ENCODE data around the gene CDY1.
"Not testable (repeated sequence)": the region's sequence is repeated elsewhere in the genome, so short reads cannot be mapped to it uniquely, and the experiment has no call there.

CDY1 gene, protein sequence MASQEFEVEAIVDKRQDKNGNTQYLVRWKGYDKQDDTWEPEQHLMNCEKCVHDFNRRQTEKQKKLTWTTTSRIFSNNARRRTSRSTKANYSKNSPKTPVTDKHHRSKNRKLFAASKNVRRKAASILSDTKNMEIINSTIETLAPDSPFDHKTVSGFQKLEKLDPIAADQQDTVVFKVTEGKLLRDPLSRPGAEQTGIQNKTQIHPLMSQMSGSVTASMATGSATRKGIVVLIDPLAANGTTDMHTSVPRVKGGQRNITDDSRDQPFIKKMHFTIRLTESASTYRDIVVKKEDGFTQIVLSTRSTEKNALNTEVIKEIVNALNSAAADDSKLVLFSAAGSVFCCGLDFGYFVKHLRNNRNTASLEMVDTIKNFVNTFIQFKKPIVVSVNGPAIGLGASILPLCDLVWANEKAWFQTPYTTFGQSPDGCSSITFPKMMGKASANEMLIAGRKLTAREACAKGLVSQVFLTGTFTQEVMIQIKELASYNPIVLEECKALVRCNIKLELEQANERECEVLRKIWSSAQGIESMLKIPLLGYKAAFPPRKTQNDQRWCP

DNA sequence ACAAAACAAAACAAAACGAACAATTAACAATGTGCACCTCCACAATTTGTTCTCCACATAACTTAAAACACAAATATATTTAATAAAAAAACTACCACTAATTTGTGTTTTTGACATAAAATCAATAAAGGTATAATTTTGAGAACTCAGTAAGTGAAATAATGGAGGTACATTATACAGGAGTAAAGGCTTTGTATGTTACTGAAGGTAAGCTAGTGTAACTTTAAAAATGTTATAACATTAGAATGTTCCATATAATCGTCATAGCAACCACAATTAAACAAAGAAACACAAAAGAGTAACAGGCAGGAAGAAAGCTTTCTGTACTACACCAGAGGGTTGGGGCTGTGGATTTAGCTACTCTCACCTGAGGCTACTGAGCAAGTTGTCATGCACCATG is at the start of gene CDY1:
Gene CDY1, plus strand, starts transcription at position 301 of the 400 bp plus-strand sequence. CDS start 326 bp downstream, outside the sequence.
- not testable (repeated sequence) for DNase-seq

DNA sequence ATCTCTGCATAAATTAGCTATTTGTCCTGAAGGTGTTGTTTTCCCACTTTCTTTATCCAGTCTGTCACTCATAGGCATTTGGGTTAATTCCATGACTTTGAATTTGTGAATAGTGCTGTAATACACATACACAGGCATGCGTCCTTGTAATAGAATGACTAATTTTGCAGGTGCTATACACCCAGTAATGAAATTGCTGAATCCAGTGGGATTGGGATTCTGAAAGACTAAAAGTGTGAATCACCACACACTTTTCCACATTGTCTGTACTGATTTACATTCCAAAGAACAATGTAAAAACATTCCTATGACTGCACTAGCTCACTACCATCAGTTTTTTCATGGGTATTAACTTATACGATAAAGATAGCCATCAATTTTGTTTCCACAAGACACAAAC is 28.6 kb upstream of the CDY1 start:
- not testable (repeated sequence) for DNase-seq

DNA sequence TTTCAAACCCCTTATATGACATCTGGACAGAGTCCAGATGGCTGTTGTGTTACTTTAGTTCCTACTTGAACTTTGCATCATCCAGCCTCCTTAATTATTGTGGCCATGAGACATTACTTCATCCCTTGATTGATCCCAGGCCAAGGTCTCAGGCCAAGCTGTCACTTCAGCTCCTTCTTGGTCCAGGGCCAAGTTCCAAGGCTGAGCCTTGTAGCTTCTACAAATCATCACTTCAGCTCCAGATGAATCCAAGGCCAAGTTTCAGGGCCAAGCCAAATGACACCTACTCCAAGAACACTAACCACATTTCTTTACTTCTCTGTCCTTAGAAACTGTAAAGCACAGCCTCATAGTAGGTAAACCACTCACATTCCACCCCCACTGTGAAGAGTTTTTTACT is 1.7 kb upstream of the CDY1 start:
- not testable (repeated sequence) for DNase-seq

DNA sequence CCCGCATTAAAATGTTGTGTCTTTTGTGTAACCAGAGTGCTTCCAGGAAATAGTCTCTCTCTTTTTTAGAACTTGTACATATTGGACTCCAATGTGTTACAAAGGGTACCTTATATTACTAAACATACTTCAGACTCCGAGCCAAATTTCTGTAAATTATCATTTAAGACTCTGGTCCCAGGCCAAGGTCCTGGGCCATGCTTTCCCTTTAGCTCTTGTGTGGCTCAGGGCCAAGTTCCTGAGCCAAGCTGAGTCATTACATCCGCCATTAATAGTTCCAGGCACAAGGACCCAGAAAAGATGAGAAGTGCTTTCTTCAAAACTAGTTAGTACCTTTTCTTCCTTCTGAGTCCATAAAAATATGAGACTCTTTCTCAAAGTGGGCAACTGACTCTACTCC is 4.6 kb downstream of the CDY1 start:
- not testable (repeated sequence) for DNase-seq

DNA sequence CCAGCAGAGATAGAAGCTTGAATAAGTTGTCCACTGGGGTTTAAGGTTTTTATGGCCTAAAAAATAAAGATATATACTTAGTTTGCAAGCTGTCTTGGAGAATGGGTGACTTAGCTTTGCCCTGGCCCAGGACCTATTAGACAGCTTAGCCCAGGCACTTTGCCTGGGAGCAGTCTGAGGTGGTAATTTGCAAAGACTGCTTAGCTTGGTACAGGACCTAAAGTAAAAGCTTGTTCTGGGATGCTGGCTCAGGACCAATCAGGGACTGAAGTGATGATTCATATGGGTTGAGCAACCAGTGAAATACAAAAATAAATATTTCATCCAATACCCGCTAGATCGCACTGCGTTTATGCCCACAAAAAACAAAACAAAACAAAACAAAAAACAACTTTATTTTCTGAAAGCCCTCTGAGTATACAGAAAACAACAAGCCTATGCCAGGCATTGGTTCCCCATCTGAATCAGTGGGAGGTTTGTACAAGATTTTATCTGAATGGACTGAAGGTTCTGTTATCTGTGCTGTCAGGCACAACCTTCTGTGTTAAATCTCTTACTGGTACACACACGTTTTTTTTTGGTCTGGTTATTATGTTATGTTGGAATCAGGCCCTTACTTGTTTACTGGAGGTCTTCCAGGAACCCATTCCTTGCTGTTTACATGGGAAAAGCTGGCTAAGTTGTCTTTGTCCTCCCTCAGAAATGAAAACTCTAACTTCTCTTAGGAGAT is 8.6 kb downstream of the CDY1 start:
- not testable (repeated sequence) for DNase-seq

DNA sequence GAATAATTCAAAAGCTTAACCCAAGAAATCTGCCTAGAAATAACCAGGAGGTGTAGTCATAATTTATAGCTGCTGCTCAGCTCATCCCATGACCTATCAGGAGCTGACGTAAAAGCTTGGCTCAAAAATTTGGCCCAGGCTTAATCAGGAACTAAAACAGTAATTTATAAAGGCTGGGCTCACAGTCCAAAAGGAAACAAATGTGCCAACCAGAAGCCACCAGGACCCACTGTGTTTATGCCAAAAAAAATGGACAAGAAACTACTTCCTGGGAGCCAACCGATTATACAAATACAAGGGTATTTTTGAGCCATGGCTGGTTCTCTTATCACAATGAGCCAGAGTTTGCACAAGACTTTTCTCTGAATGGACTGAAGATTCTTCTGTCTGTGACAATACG is 17.9 kb downstream of the CDY1 start:
- not testable (repeated sequence) for DNase-seq

DNA sequence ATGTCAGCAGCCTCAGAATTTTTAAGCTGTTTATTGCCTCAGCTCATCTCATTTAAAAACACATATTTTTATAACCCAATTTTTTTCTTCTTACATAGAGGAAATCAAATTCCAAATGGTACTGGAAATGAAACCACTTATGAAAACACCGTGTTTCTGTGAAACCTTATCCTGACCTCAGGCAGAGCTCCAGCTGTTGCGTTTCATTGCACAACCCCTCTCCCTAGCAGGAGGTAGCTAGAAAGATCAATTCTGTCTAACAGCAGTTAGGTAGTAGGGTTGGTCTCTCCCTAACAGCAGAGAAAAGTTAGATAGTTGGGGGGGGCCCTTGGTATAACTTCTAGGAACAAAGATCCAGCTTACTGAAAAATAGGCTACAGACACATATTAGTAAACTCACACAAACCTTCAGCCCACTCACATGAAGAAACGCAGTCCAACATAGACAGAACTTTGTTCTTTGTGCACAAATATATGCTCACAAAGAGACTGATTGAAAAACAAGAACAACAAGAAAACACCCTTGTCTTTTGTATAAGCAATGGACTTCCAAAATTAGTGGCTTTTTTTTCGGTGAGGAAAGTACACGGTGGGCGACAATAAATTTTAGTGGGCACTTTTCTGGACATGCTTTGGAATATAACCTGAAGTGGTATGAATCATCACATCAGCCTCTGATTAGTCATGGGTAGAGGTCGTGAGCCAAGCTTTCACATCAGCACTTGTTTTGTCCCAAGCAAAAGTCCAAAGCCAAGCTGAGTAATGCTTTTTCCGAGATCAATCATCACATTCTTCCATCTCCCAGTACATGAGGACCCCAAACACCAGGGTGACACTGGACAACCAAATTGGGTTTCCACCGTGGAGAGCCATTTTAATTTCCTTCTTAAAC is 21.4 kb downstream of the CDY1 start:
- DNase-seq = not testable (repeated sequence)

Measured in NK-92 treated with Interleukin-12 subunit alpha and Interleukin-12 subunit beta, amount 100 ng/mL, for 24 hours (cell line).